HL-60 (cell line): Measurements from ENCODE around the gene NHSL1.

ENCODE experiments used
- DNase-seq, 2 experiments: peaks; one replicate each; pipeline ENCODE4 v3.0.0-alpha.2; 2010 to 2020; ENCODE audit warnings: low read depth in 1 of 2, low spot score in 1 of 2
- H3K27ac ChIP-seq: fragments of 250-450 bp; sonication (Bioruptor Pico); replicated peaks from 2 replicates; pipeline ENCODE4 v1.5.1; 2020; ENCODE audit warnings: mild to moderate bottlenecking, moderate library complexity
- H3K27me3 ChIP-seq: fragments of 250-450 bp; sonication (Bioruptor Pico); 2 replicates; pipeline ENCODE4 v1.5.1; 2021; ENCODE audit warnings: mild to moderate bottlenecking, moderate library complexity; ENCODE audit not compliant: insufficient read depth, poor library complexity, severe bottlenecking
- H3K4me3 ChIP-seq: replicated peaks from 2 replicates; pipeline ENCODE4 v1.5.1; 2011; ENCODE audit warnings: mild to moderate bottlenecking, control low read depth, low read length; ENCODE audit not compliant: insufficient read depth
- CTCF ChIP-seq: IDR thresholded peaks from one replicate; pipeline ENCODE4 v1.5.1; 2011; ENCODE audit warnings: low read length, control low read depth, inconsistent platforms; ENCODE audit not compliant: insufficient read depth
- GABPA ChIP-seq: IDR thresholded peaks from 2 replicates; pipeline ENCODE4 v1.6.1; 2012; ENCODE audit warnings: low read depth
- POLR2AphosphoS5 ChIP-seq: IDR thresholded peaks from 2 replicates; pipeline ENCODE4 v1.6.1; 2012; ENCODE audit warnings: low read depth
- REST ChIP-seq: IDR thresholded peaks from 2 replicates; pipeline ENCODE4 v1.6.1; 2012; ENCODE audit warnings: low read depth; ENCODE audit not compliant: insufficient replicate concordance
- SPI1 ChIP-seq: IDR thresholded peaks from 2 replicates; pipeline ENCODE4 v1.6.1; 2012; ENCODE audit warnings: low read depth, mild to moderate bottlenecking, borderline replicate concordance

NHSL1 gene

GRCh38 chr6:138393871-138394783 lies 105.2 kb downstream of the NHSL1 start:
- Histone ChIP-seq H3K27me3 (peaks cover under 1% of the 10 kb centered on the region), H3K4me3 (no peak overlapping the region), H3K27ac (no peak overlapping the region)
- TF ChIP-seq REST (no peak), GABPA (no peak), CTCF (no peak), POLR2AphosphoS5 (no peak), SPI1 (no peak)
- no peak for DNase-seq

GRCh38 chr6:138389551-138389950 lies 109.7 kb downstream of the NHSL1 start:
- Histone ChIP-seq H3K27me3 (peaks cover 3% of the 10 kb centered on the region), H3K4me3 (no peak overlapping the region), H3K27ac (no peak overlapping the region)
- DNase-seq = no peak
- TF ChIP-seq GABPA = no peak
- no peak for TF ChIP-seq CTCF
- no peak for TF ChIP-seq SPI1
- TF ChIP-seq REST = no peak
- no peak for TF ChIP-seq POLR2AphosphoS5

- no peak for TF ChIP-seq GABPA
- TF ChIP-seq CTCF = no peak
- TF ChIP-seq SPI1 = no peak
- TF ChIP-seq POLR2AphosphoS5 = no peak
- no peak for TF ChIP-seq REST
- no peak overlapping the region for H3K27ac ChIP-seq
- no peak overlapping the region for H3K4me3 ChIP-seq
- H3K27me3 ChIP-seq = peaks cover 3% of the 10 kb centered on the region
- no peak for DNase-seq
Measured at GRCh38 chr6:138387577-138388368, 111.5 kb downstream of the NHSL1 start.
